Keratinocyte (primary cell): ENCODE data around the gene TMEM243. TPM values are rescaled to one million over a fixed set of nuclear protein-coding genes. Genes with fewer than 3 reads are reported as not detected.

ENCODE experiments used
- DNase-seq: peaks from one replicate; pipeline ENCODE4 v3.0.0-alpha.2; 2011; ENCODE audit warnings: low read depth, missing footprints, low spot score
- FAIRE-seq: peaks from 2 replicates; lab custom pipeline; 2011; peaks lifted over from hg19 to GRCh38; lab: Jason Lieb, UNC
- H2AFZ ChIP-seq: 2 replicates; pipeline ENCODE4 v1.6.0; 2012; ENCODE audit warnings: low read length, control low read depth, inconsistent platforms; ENCODE audit not compliant: control insufficient read depth
- H3K27ac ChIP-seq: 2 replicates; pipeline ENCODE4 v1.5.1; 2011; ENCODE audit warnings: low read length; ENCODE audit not compliant: control insufficient read depth, insufficient read depth
- H3K27me3 ChIP-seq: 3 replicates; pipeline ENCODE4 v1.6.0; 2011; ENCODE audit warnings: low read length; ENCODE audit not compliant: control insufficient read depth, insufficient read depth; ENCODE audit errors: extremely low read depth
- H3K36me3 ChIP-seq, 2 experiments: 2 replicates in 1 of 2; 3 replicates in 1 of 2; pipeline ENCODE4 v1.5.1; 2011; ENCODE audit warnings: low read length in 2 of 2, mild to moderate bottlenecking in 1 of 2; ENCODE audit not compliant: control insufficient read depth in 2 of 2, insufficient read depth in 2 of 2; ENCODE audit errors: extremely low read depth in 1 of 2
- H3K4me1 ChIP-seq: 3 replicates; pipeline ENCODE4 v1.5.1; 2011; ENCODE audit warnings: low read length; ENCODE audit not compliant: control insufficient read depth, insufficient read depth; ENCODE audit errors: extremely low read depth
- H3K4me2 ChIP-seq: 3 replicates; pipeline ENCODE4 v1.6.0; 2011; ENCODE audit warnings: low read depth, low read length; ENCODE audit not compliant: control insufficient read depth, insufficient read depth; ENCODE audit errors: extremely low read depth
- H3K4me3 ChIP-seq, 3 experiments: fragments of 200-600 bp in 1 of 3; sonication (generic) in 1 of 3; 2 replicates in 2 of 3; 3 replicates in 1 of 3; pipeline ENCODE4 v1.5.1; 2011 to 2016; ENCODE audit warnings: low read length in 3 of 3, mild to moderate bottlenecking in 3 of 3, control low read depth in 2 of 3, inconsistent platforms in 1 of 3, low read depth in 1 of 3, mixed read lengths in 1 of 3, mixed run types in 1 of 3, moderate library complexity in 1 of 3; ENCODE audit not compliant: control insufficient read depth in 2 of 3, insufficient read depth in 2 of 3; ENCODE audit errors: extremely low read depth in 1 of 3
- H3K79me2 ChIP-seq: 2 replicates; pipeline ENCODE4 v1.6.0; 2012; ENCODE audit warnings: low read length; ENCODE audit not compliant: control insufficient read depth, insufficient read depth
- H3K9ac ChIP-seq: 3 replicates; pipeline ENCODE4 v1.6.0; 2011; ENCODE audit warnings: low read length; ENCODE audit not compliant: control insufficient read depth, insufficient read depth; ENCODE audit errors: extremely low read depth
- H3K9me1 ChIP-seq: 3 replicates; pipeline ENCODE4 v1.6.0; 2011; ENCODE audit warnings: low read length; ENCODE audit not compliant: control insufficient read depth, insufficient read depth; ENCODE audit errors: extremely low read depth
- H3K9me3 ChIP-seq: 2 replicates; pipeline ENCODE4 v1.5.1; 2012; ENCODE audit warnings: low read depth, low read length; ENCODE audit not compliant: control insufficient read depth
- H4K20me1 ChIP-seq: 3 replicates; pipeline ENCODE4 v1.6.0; 2011; ENCODE audit warnings: low read length; ENCODE audit not compliant: control insufficient read depth, insufficient read depth; ENCODE audit errors: extremely low read depth
- EZH2 ChIP-seq: IDR thresholded peaks from one replicate; pipeline ENCODE4 v1.6.1; 2012; ENCODE audit warnings: inconsistent platforms, mild to moderate bottlenecking, low read length, moderate library complexity
- dilution Hi-C: fragments of 300-500 bp; cut with MboI; formaldehyde crosslinking; loops from one replicate; pipeline ENCODE4 v1.7.0; 2020; ENCODE audit warnings: low sequenced_read_pairs; ENCODE audit not compliant: extremely low pct_ligation_motif_present
- polyA plus RNA-seq, 5 experiments: library from polyadenylated mRNA; depleted of rRNA in 3 of 5; stranded (reverse) in 3 of 5; stranded (forward) in 1 of 5; unstranded in 1 of 5; fragments of >200 nt; gene quantifications; 1 replicate in 1 of 5; 2 replicates in 3 of 5; 3 replicates in 1 of 5; pipeline versions ENCODE4 v1.2.1 to v1.2.3, GENCODE V29; 2011 to 2012; ENCODE audit warnings: missing spikeins in 2 of 5, low read depth in 1 of 5, low replicate concordance in 1 of 5
- TF ChIP-seq, protein P1 (sequence below), 3 experiments: IDR thresholded peaks in 1 of 3; conservative IDR thresholded peaks in 1 of 3; optimal IDR thresholded peaks in 1 of 3; 2 replicates in 2 of 3; 3 replicates in 1 of 3; pipeline versions ENCODE3 to v1.5.1; 2011; ENCODE audit warnings: low read length in 3 of 3, mild to moderate bottlenecking in 3 of 3, moderate library complexity in 2 of 3, control low read depth in 1 of 3, inconsistent platforms in 1 of 3; ENCODE audit not compliant: insufficient read depth in 2 of 3; ENCODE audit errors: extremely low read depth in 1 of 3

Gene TMEM243
- polyA plus RNA-seq, 1 donor (not counting 4 experiments of a cell fraction or from before 2014, with no cell fraction given) = 30.6 TPM

- Histone ChIP-seq H3K27ac (no peak overlapping the region), H3K79me2 (peaks cover 2% of the 10 kb centered on the region), H4K20me1 (no peaks in the 10 kb centered on the region), H3K4me1 (no peaks in the 10 kb centered on the region), H3K4me2 (no peak overlapping the region), H3K36me3 (peaks cover 13 to 40% of the 10 kb centered on the region in 2 experiments), H3K9ac (no peak overlapping the region), H2AFZ (no peak overlapping the region), H3K9me3 (no peaks in the 10 kb centered on the region), H3K27me3 (no peaks in the 10 kb centered on the region), H3K4me3 (no peak overlapping the region), H3K9me1 (no peaks in the 10 kb centered on the region)
- DNase-seq (no peak), FAIRE-seq (no peak)
- dilution Hi-C loops = no loop called here
- TF ChIP-seq, protein P1, sequence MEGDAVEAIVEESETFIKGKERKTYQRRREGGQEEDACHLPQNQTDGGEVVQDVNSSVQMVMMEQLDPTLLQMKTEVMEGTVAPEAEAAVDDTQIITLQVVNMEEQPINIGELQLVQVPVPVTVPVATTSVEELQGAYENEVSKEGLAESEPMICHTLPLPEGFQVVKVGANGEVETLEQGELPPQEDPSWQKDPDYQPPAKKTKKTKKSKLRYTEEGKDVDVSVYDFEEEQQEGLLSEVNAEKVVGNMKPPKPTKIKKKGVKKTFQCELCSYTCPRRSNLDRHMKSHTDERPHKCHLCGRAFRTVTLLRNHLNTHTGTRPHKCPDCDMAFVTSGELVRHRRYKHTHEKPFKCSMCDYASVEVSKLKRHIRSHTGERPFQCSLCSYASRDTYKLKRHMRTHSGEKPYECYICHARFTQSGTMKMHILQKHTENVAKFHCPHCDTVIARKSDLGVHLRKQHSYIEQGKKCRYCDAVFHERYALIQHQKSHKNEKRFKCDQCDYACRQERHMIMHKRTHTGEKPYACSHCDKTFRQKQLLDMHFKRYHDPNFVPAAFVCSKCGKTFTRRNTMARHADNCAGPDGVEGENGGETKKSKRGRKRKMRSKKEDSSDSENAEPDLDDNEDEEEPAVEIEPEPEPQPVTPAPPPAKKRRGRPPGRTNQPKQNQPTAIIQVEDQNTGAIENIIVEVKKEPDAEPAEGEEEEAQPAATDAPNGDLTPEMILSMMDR (optimal IDR thresholded peaks at IDR 0.05 in 1 of 3, IDR thresholded peaks at IDR 0.05 in 1 of 3, conservative IDR thresholded peaks at IDR 0.05 in 1 of 3; ENCODE audit: extremely low read depth in 1 of 3, insufficient read depth in 2 of 3, low read length in 3 of 3) = no peak
- TF ChIP-seq EZH2 = no peak
These were observed 26.6 kb downstream of the TMEM243 start for GRCh38 chr7:87192784-87193487.

DNA sequence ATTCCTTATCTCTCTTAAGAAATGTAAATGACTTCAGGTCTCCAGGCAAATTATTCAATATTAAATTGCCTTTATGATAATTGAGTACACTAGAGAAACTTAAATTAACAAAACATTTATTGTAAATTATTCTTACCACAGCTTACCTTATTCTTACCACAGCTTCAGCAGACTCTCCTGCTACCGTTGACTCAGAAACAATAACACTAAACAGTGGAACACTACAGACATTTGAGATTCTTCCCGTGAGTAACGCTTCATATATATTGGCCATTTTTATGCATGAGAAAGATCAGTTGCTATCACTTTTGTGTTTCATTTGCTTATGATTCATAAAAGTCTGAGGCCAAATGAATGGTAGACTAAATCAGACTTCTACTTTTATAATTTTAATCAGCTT, 28.7 kb downstream of the TMEM243 start:
- Histone ChIP-seq H3K27ac (no peak overlapping the region), H4K20me1 (no peaks in the 10 kb centered on the region), H3K4me3 (no peak overlapping the region), H3K27me3 (no peaks in the 10 kb centered on the region), H2AFZ (no peak overlapping the region), H3K4me1 (no peaks in the 10 kb centered on the region), H3K79me2 (no peaks in the 10 kb centered on the region), H3K4me2 (no peak overlapping the region), H3K9ac (no peak overlapping the region), H3K9me1 (no peaks in the 10 kb centered on the region), H3K9me3 (no peaks in the 10 kb centered on the region), H3K36me3 (peaks cover 17 to 44% of the 10 kb centered on the region in 2 experiments)
- DNase-seq (no peak), FAIRE-seq (no peak)
- no peak for TF ChIP-seq EZH2
- TF ChIP-seq, protein P1 (optimal IDR thresholded peaks at IDR 0.05 in 1 of 3, IDR thresholded peaks at IDR 0.05 in 1 of 3, conservative IDR thresholded peaks at IDR 0.05 in 1 of 3; ENCODE audit: extremely low read depth in 1 of 3, insufficient read depth in 2 of 3, low read length in 3 of 3) = no peak
- dilution Hi-C loops = no loop called here
